Measurements from ENCODE around the gene TOR3A.
A peak's percentile ranks its signal among the peaks of the same experiment; 100 is the strongest.
"Not testable (repeated sequence)": the region's sequence is repeated elsewhere in the genome, so short reads cannot be mapped to it uniquely, and the experiment has no call there.

The TOR3A gene, protein sequence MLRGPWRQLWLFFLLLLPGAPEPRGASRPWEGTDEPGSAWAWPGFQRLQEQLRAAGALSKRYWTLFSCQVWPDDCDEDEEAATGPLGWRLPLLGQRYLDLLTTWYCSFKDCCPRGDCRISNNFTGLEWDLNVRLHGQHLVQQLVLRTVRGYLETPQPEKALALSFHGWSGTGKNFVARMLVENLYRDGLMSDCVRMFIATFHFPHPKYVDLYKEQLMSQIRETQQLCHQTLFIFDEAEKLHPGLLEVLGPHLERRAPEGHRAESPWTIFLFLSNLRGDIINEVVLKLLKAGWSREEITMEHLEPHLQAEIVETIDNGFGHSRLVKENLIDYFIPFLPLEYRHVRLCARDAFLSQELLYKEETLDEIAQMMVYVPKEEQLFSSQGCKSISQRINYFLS

DNA sequence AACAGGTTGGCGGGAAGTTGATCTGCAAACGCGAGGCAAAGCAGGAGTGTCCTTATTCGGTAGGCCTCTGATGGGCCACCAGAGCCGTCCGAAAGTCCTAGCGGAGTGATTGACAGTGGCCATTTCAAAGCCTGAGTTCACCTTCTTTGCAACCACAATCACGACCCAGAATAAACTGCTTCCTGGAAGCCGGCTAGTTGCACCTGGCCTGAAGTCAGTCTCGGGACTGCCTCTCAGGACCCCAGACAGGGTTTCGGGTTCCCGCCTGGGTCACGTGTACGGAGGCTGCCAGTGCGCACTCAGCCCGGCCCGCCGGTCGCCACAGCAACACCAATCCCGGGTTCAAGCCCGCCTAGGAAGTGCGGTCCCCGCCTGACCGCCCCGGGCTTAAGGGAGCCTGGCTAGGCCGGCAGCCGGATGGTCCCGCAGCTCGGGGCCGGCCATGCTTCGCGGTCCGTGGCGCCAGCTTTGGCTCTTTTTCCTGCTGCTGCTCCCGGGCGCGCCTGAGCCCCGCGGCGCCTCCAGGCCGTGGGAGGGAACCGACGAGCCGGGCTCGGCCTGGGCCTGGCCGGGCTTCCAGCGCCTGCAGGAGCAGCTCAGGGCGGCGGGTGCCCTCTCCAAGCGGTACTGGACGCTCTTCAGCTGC is at the start of gene TOR3A:
Gene TOR3A, plus strand, starts transcription at position 384 of the 646 bp plus-strand sequence. Its CDS starts 59 bp downstream, at position 443.
- peaks cover 42% of the 10 kb centered on the region for H3K4me1 Mint-ChIP-seq
- peak; percentile 95 for ATAC-seq
- H3K27ac Mint-ChIP-seq, result peak within 1 kb of the TSS; percentile 98
- no peaks in the 10 kb centered on the region for H3K27me3 Mint-ChIP-seq
- H3K36me3 Mint-ChIP-seq, result peaks cover 14% of the 10 kb centered on the region
- H3K4me3 Mint-ChIP-seq, result peak within 1 kb of the TSS; percentile 96
- no peaks in the 10 kb centered on the region for H3K9me3 Mint-ChIP-seq

DNA sequence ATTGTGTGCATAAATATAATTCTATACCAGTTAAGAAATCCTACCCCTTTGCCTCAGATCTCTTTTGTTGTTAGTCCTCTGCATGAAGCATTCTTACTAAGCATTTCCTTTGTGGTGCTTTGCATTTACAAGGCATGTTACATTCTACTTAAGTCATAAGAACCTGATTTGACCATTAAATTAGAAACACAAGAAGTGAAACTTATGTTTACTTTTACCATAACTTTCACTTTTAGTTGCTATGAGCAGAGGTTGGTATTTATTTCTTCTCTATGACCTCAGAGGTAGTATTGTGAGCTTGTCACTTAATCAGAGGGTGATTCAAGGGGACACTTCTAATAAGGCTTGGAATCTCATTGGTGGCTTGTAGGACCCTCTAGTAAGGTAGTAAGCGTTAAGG is 47.1 kb upstream of the TOR3A start:
- Mint-ChIP-seq H3K36me3 (peaks cover 5% of the 10 kb centered on the region), H3K27me3 (no peaks in the 10 kb centered on the region), H3K9me3 (no peaks in the 10 kb centered on the region), H3K4me1 (peaks cover 76% of the 10 kb centered on the region), H3K27ac (peak overlapping the region; percentile 97), H3K4me3 (peak overlapping the region; percentile 73)
- ATAC-seq, result peak; percentile 92

DNA sequence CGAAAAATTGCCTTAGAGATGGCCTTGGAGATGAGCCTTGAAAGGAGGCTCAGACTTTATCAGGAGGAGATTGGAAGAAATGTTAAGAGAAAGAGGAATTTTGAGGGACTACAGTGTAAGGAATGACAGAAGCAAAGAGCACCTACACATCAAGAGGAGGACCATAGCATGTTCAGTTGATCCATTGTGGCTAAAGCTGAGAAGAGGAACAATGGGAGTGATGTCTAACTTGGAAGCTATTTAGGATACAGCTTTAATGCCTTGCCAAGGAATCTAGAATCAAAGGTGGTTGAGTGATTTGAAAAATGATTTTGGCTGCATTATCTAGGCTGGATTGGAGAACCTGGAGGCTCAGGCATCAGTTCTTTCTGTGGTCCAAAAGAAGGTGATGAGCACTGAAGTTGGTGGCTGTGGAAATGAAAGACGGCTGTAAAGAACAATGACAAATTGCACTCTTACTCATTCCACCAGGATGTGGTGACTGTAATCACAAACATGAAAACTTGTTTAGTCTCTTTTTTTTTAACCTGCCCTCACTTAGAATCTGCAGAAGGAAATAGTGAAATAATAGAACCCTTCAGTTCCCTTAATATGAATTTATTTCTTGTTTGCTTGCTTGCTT is 44.9 kb upstream of the TOR3A start:
- H3K27me3 Mint-ChIP-seq, result no peaks in the 10 kb centered on the region
- H3K4me3 Mint-ChIP-seq, result no peak overlapping the region
- peak overlapping the region; percentile 97 for H3K27ac Mint-ChIP-seq
- no peaks in the 10 kb centered on the region for H3K9me3 Mint-ChIP-seq
- peaks cover 54% of the 10 kb centered on the region for H3K4me1 Mint-ChIP-seq
- ATAC-seq, result peak; percentile 49
- H3K36me3 Mint-ChIP-seq, result peaks cover 5% of the 10 kb centered on the region

DNA sequence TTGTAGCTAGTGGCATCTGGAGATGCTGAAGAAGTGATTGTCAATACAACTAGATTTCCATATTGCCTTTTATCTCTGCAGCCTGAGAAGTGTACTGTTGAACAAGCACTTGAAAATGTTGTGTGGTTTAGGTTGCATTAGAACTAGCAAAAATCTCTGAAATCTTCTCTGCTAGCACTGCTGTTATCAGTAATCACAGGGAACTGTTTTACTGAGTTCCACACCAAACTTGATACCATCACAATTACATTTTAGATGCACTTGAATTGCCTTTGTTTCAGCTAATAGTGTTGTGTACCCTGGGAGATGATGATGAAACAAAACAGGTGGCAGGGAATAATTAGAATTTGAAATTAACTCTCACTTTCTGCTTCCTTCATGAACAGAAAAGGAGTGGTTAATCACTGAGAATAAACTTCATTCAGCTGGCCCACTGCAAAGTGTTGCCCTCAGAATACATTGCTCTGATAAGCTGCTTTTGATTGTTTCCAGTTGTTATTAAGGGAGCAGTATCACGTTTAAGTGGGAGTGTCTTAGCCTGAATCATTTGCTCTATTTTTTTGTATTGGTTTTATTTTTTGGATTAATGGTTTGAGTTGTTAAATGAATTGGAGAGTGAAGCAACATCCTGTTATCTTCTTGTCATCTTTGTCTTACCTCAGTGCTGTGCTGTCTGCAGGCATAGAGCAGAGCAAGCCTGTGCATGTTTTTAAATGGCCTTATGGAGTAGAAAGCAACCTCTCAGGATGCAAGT is 43.2 kb upstream of the TOR3A start:
- Mint-ChIP-seq H3K36me3 (peaks cover 5% of the 10 kb centered on the region), H3K9me3 (no peaks in the 10 kb centered on the region), H3K27ac (peak overlapping the region; percentile 21), H3K4me3 (no peak overlapping the region), H3K27me3 (no peaks in the 10 kb centered on the region), H3K4me1 (peaks cover 51% of the 10 kb centered on the region)
- no peak for ATAC-seq

DNA sequence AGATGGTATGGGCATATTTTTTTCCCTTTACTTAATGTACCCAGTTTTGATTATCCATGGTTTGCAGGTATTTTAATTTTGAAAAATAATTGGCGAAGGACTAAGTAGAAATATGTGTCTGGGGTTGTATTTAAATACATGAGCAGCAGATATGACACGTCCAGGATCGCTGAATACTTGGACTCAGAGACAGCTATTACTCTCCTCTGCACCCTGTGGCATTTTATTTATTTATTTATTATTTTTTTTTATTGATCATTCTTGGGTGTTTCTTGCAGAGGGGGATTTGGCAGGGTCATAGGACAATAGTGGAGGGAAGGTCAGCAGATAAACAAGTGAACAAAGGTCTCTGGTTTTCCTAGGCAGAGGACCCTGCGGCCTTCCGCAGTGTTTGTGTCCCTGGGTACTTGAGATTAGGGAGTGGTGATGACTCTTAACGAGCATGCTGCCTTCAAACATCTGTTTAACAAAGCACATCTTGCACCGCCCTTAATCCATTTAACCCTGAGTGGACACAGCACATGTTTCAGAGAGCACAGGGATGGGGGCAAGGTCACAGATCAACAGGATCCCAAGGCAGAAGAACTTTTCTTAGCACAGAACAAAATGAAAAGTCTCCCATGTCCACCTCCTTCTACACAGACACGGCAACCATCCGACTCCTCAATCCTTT is 42.2 kb upstream of the TOR3A start:
- not testable (repeated sequence) for H3K36me3 Mint-ChIP-seq, H3K27ac Mint-ChIP-seq, H3K4me3 Mint-ChIP-seq, H3K27me3 Mint-ChIP-seq, ATAC-seq, H3K9me3 Mint-ChIP-seq
- H3K4me1 Mint-ChIP-seq, result peaks cover 46% of the 10 kb centered on the region

DNA sequence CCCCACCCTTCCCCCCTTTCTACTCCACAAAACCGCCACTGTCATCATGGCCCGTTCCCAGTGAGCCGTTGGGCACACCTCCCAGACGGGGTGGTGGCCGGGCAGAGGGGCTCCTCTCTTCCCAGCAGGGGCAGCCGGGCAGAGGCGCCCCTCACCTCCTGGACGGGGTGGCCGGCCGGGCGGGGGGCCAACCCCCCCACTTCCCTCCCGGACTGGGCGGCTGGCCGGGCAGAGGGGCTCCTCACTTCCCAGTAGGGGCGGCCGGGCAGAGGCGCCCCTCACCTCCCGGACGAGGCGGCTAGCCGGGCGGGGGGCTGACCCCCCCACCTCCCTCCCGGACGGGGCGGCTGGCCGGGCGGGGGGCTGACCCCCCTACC is 41.7 kb upstream of the TOR3A start:
- not testable (repeated sequence) for H3K27ac Mint-ChIP-seq, ATAC-seq, H3K4me3 Mint-ChIP-seq, H3K36me3 Mint-ChIP-seq, H3K27me3 Mint-ChIP-seq, H3K9me3 Mint-ChIP-seq
- H3K4me1 Mint-ChIP-seq, result peaks cover 41% of the 10 kb centered on the region

DNA sequence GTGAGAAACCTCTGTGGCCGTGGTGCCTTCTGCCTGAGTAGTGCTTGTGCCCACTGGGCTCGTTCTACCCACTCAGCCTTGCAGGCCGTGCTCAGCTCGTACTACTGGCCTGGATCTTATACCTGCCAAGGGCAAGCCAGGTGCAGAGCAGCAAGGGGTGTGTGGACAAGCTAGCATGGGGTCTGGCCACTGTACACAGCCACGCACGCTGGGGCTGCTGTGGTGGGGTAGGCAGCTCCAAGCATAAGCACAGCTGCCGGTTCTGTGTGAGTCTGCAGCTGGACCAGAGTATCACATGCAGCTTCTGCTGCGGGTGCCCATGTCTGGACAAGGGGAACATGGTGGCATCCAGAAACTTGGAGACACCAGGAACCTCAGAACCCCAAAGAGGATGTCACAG is 39.8 kb upstream of the TOR3A start:
- Mint-ChIP-seq H3K27ac (no peak overlapping the region), H3K4me3 (no peak overlapping the region), H3K4me1 (peaks cover 28% of the 10 kb centered on the region), H3K9me3 (no peaks in the 10 kb centered on the region), H3K27me3 (no peaks in the 10 kb centered on the region), H3K36me3 (peaks cover 7% of the 10 kb centered on the region)
- no peak for ATAC-seq

DNA sequence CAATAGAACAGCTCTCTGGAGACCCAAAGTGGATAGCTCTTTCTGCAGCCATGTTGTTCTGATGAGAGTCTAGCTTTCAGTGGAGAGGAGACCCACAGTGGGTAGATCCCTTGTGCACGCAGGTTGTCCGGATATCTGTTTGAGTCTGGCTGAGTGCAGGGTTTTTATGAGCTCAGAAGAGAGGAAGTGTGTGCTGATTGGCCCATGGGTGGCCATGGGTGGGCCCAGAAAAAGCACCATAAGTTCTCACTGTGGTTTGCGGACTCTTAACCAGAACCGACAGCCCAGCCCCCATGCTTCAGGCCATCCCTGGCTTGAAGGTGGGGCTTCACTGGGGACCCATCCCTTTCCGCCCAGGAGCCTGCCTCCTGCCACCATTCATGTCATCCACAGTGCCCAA is 39.2 kb upstream of the TOR3A start:
- Mint-ChIP-seq H3K9me3 (no peaks in the 10 kb centered on the region), H3K4me1 (peaks cover 34% of the 10 kb centered on the region), H3K4me3 (no peak overlapping the region), H3K27me3 (no peaks in the 10 kb centered on the region), H3K36me3 (peaks cover 12% of the 10 kb centered on the region), H3K27ac (no peak overlapping the region)
- no peak for ATAC-seq

DNA sequence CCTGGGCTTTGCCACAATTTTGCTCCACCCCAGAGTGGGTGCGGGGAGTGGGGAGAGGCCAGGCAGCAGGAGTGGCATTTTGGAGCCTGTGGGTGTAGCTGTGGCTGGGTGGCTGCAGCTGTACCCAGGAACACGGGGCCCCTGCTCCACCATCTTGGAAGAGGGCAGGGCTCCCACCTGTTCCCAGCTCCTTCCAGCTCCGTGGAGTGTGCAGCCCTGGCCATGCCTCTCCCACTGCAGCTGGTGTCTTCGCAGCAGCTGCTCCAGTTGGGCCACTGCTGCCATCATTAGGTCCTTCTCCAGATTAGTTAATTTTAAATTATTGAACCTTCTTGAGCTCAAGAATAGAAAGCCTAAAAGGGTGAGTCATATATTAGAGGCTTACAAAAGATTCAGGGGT is 38.6 kb upstream of the TOR3A start:
- Mint-ChIP-seq H3K27me3 (no peaks in the 10 kb centered on the region), H3K27ac (no peak overlapping the region), H3K4me3 (no peak overlapping the region), H3K36me3 (peaks cover 12% of the 10 kb centered on the region), H3K9me3 (no peaks in the 10 kb centered on the region), H3K4me1 (peaks cover 38% of the 10 kb centered on the region)
- ATAC-seq, result no peak

DNA sequence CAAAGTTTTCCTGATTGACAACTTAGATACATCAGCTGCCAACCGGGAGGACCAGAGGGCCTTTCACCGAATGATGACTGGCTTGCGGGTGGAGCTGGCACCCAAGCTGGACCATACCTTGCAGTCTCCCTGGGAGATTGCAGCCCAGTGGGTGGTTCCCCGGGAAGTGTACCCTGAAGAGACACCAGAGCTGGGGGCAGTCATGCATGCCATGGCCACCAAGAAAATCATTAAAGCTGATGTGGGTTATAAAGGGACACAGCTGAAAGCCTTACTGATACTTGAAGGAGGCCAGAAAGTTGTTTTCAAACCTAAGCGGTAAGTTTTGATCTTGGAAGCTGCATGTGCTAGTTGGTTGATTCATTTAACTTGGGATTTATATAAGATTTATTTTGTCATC is 38.0 kb upstream of the TOR3A start:
- Mint-ChIP-seq H3K36me3 (peaks cover 12% of the 10 kb centered on the region), H3K4me3 (no peak overlapping the region), H3K27me3 (no peaks in the 10 kb centered on the region), H3K27ac (no peak overlapping the region), H3K4me1 (peaks cover 34% of the 10 kb centered on the region), H3K9me3 (no peaks in the 10 kb centered on the region)
- no peak for ATAC-seq

DNA sequence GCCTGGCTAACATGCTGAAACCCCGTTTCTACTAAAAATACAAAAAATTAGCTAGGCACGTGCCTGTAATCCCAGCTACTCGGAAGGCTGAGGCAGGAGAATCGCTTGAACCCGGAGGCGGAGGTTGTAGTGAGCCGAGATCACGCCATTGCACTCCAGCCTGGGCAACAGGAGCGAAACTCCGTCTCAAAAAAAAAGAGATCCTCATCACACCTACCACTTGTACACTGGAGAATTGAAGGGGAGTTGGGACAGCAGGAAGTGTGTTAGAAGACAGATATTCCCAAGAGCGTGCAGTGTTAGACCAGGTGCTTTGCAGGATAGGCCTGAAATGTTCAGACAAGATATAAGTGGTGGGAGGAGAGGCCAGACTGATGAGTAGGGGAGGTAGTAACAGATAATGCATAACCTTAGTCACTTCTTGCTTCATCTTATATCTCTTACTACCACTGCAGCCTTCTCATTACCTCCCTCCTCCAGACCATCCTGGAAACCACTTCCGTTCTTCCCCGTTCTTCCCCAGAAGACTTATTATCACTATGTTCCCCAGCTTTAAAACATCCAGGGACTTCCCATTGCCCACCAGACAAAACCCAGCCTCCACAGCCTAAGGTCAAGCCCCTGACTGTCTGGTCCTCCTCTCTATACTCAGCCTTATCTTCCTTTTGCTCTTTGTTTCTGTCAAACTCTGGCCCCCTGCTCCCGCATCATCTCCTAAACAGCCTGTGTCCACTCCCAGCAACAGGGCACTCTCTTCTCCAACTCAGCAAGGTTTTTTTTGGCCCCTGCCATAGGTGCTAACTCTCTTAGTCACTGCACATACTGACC is 34.8 kb upstream of the TOR3A start:
- Mint-ChIP-seq H3K27me3 (no peaks in the 10 kb centered on the region), H3K36me3 (peaks cover 12% of the 10 kb centered on the region), H3K27ac (no peak overlapping the region), H3K4me1 (peaks cover 31% of the 10 kb centered on the region), H3K9me3 (no peaks in the 10 kb centered on the region), H3K4me3 (no peak overlapping the region)
- no peak for ATAC-seq

DNA sequence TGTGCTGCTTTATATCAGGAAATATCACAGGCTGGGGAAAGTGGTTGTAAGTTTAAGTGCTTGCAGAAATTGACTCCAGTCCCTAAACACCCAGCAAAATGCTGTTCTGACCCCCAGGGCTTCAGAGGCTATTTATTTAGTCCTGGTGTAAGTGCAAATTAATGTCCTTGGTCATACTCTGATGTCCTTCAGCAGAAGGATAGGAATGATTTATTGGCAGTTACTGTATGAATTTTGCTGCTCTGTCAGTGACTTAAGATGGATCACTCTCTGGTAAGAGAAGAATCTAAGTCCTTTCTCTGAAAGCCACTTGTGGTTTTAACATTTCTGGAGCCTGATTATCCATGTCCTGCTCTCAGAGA is 34.3 kb upstream of the TOR3A start:
- Mint-ChIP-seq H3K4me1 (peaks cover 31% of the 10 kb centered on the region), H3K27me3 (no peaks in the 10 kb centered on the region), H3K27ac (no peak overlapping the region), H3K9me3 (no peaks in the 10 kb centered on the region), H3K4me3 (no peak overlapping the region), H3K36me3 (peaks cover 12% of the 10 kb centered on the region)
- no peak for ATAC-seq

DNA sequence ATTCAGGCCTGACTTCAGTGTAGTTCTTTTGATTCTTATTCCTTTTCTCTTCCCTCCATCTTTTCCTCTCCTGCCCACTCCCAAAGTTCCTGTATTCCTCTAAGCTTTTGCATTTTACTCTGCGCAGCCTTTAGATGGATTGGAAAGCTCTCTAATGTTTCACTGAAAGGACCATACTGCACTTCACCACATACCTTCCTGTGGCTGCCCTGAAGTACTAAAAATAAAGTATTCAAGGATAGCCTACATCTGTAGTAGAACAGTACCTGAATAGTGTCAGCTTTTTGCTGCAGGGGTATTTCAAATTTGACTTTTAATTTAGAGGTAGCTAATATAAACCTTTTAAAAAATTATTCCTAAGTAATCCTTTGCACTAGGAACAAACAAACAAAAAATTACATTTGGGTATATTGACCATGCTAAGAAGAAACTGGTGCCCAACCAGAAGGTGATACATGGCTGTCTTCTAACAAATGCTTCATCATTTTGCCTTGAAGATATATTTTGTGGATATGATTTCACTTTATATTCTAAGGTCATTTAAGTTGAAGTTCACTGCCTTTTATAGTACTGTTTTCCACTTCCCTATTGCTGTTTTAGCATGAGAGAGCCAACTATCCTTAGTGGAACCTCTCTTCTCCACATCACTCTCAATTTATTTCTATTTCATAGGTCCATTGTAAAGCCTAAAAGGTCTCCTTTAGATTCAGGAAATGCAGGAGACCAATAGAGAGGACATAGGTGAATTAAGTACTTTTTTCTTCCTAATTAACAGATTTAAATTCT is 33.3 kb upstream of the TOR3A start:
- Mint-ChIP-seq H3K27ac (no peak overlapping the region), H3K27me3 (no peaks in the 10 kb centered on the region)

DNA sequence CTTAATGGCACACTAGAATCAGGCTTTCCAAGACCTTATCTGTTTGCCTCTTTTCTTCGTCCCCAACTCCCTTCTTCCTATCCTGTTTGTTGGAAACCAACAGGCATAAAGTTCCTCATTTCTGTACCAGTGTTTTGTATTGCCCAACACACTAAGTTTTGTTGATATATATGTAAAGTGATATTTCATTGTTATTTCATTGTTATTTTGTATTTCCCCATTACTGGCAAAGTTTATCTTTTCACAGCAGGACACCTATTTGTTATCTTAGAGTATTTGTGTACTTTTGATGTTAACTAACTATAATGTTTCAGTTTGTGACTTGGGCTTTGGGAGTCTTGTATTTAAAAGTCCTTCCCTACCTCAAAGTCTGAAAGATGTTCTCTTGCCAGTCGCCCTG is 29.1 kb upstream of the TOR3A start:
- Mint-ChIP-seq H3K4me3 (no peak overlapping the region), H3K27ac (no peak overlapping the region), H3K36me3 (peaks cover 29% of the 10 kb centered on the region), H3K27me3 (no peaks in the 10 kb centered on the region), H3K9me3 (no peaks in the 10 kb centered on the region), H3K4me1 (peaks cover 7% of the 10 kb centered on the region)
- ATAC-seq, result no peak

More for the DNA sequence above, 33.3 kb upstream of the TOR3A start:
- H3K36me3 Mint-ChIP-seq, result peaks cover 12% of the 10 kb centered on the region
- H3K9me3 Mint-ChIP-seq, result no peaks in the 10 kb centered on the region
- ATAC-seq, result no peak
- peaks cover 26% of the 10 kb centered on the region for H3K4me1 Mint-ChIP-seq
- no peak overlapping the region for H3K4me3 Mint-ChIP-seq

All from stimulated activated memory B cell treated with anti-CD40 and anti-IgM and Interleukin-4, amounts not matched to agents 10 μg/mL and 1 μg/mL and 100 μg/mL, for 72 hours (primary cell).